Measurements from ENCODE around the gene CBARP. TPM values are rescaled to one million over a fixed set of nuclear protein-coding genes. Genes with fewer than 3 reads are reported as not detected.

Gene CBARP
- total and polyA plus RNA-seq, 9 of the 15 experiments (the other 6 are each of a cell fraction or from before 2014, with no cell fraction given), result 0.03 to 8.9 (median 1.2) TPM; not detected in 1

DNA sequence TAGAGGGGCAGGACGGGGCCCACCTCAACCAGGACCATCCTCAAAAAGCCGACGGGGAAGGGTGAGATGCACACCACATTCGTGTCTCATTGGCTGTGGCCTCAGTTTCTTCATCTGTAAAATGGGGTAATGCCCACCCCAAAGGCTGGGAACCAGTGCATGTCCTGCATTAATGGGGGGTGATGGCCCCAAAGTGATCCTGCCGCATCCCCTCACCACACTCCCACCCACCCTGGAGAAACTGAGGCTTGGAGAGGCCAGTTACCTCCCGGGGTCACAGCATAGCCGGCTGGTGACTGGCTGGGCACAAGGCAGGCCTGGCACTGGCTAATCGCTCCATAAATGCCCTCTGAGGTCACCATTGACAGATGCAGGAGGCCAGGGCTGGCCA lies 9.9 kb upstream of the CBARP start (continued):
- TF ChIP-seq, protein P1, sequence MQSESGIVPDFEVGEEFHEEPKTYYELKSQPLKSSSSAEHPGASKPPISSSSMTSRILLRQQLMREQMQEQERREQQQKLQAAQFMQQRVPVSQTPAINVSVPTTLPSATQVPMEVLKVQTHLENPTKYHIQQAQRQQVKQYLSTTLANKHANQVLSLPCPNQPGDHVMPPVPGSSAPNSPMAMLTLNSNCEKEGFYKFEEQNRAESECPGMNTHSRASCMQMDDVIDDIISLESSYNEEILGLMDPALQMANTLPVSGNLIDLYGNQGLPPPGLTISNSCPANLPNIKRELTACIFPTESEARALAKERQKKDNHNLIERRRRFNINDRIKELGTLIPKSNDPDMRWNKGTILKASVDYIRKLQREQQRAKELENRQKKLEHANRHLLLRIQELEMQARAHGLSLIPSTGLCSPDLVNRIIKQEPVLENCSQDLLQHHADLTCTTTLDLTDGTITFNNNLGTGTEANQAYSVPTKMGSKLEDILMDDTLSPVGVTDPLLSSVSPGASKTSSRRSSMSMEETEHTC (IDR thresholded peaks at IDR 0.05), result no peak
- TF ChIP-seq GABPA (tag; conservative IDR thresholded peaks at IDR 0.05; ENCODE audit: low read depth), result no peak
- no peak for TF ChIP-seq ELF4 (CRISPR knock-in tag; IDR thresholded peaks at IDR 0.05)
- TF ChIP-seq ZSCAN32 (CRISPR knock-in tag; IDR thresholded peaks at IDR 0.05), result no peak
- TF ChIP-seq, protein P2, sequence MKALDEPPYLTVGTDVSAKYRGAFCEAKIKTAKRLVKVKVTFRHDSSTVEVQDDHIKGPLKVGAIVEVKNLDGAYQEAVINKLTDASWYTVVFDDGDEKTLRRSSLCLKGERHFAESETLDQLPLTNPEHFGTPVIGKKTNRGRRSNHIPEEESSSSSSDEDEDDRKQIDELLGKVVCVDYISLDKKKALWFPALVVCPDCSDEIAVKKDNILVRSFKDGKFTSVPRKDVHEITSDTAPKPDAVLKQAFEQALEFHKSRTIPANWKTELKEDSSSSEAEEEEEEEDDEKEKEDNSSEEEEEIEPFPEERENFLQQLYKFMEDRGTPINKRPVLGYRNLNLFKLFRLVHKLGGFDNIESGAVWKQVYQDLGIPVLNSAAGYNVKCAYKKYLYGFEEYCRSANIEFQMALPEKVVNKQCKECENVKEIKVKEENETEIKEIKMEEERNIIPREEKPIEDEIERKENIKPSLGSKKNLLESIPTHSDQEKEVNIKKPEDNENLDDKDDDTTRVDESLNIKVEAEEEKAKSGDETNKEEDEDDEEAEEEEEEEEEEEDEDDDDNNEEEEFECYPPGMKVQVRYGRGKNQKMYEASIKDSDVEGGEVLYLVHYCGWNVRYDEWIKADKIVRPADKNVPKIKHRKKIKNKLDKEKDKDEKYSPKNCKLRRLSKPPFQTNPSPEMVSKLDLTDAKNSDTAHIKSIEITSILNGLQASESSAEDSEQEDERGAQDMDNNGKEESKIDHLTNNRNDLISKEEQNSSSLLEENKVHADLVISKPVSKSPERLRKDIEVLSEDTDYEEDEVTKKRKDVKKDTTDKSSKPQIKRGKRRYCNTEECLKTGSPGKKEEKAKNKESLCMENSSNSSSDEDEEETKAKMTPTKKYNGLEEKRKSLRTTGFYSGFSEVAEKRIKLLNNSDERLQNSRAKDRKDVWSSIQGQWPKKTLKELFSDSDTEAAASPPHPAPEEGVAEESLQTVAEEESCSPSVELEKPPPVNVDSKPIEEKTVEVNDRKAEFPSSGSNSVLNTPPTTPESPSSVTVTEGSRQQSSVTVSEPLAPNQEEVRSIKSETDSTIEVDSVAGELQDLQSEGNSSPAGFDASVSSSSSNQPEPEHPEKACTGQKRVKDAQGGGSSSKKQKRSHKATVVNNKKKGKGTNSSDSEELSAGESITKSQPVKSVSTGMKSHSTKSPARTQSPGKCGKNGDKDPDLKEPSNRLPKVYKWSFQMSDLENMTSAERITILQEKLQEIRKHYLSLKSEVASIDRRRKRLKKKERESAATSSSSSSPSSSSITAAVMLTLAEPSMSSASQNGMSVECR (CRISPR knock-in tag; IDR thresholded peaks at IDR 0.05), result 0 out of 2 replicates have a peak, but pooled peaks have one; percentile 1
- TF ChIP-seq SMARCC2 (IDR thresholded peaks at IDR 0.05; ENCODE audit: low read depth), result no peak
- TF ChIP-seq, protein P3, sequence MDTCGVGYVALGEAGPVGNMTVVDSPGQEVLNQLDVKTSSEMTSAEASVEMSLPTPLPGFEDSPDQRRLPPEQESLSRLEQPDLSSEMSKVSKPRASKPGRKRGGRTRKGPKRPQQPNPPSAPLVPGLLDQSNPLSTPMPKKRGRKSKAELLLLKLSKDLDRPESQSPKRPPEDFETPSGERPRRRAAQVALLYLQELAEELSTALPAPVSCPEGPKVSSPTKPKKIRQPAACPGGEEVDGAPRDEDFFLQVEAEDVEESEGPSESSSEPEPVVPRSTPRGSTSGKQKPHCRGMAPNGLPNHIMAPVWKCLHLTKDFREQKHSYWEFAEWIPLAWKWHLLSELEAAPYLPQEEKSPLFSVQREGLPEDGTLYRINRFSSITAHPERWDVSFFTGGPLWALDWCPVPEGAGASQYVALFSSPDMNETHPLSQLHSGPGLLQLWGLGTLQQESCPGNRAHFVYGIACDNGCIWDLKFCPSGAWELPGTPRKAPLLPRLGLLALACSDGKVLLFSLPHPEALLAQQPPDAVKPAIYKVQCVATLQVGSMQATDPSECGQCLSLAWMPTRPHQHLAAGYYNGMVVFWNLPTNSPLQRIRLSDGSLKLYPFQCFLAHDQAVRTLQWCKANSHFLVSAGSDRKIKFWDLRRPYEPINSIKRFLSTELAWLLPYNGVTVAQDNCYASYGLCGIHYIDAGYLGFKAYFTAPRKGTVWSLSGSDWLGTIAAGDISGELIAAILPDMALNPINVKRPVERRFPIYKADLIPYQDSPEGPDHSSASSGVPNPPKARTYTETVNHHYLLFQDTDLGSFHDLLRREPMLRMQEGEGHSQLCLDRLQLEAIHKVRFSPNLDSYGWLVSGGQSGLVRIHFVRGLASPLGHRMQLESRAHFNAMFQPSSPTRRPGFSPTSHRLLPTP (IDR thresholded peaks at IDR 0.05; ENCODE audit: borderline replicate concordance, extremely low read depth, insufficient read length), result no peak
- TF ChIP-seq, protein P4, sequence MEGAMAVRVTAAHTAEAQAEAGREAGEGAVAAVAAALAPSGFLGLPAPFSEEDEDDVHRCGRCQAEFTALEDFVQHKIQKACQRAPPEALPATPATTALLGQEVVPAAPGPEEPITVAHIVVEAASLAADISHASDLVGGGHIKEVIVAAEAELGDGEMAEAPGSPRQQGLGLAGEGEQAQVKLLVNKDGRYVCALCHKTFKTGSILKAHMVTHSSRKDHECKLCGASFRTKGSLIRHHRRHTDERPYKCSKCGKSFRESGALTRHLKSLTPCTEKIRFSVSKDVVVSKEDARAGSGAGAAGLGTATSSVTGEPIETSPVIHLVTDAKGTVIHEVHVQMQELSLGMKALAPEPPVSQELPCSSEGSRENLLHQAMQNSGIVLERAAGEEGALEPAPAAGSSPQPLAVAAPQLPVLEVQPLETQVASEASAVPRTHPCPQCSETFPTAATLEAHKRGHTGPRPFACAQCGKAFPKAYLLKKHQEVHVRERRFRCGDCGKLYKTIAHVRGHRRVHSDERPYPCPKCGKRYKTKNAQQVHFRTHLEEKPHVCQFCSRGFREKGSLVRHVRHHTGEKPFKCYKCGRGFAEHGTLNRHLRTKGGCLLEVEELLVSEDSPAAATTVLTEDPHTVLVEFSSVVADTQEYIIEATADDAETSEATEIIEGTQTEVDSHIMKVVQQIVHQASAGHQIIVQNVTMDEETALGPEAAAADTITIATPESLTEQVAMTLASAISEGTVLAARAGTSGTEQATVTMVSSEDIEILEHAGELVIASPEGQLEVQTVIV (CRISPR knock-in tag; IDR thresholded peaks at IDR 0.05; ENCODE audit: borderline replicate concordance), result no peak
- no peak for TF ChIP-seq CEBPB (tag; IDR thresholded peaks at IDR 0.05)
- no peak for TF ChIP-seq ZKSCAN1 (IDR thresholded peaks at IDR 0.05; ENCODE audit: low read depth, low read length)
- TF ChIP-seq RB1 (IDR thresholded peaks at IDR 0.05; ENCODE audit: low read depth), result no peak

All from K562 (cell line).